H1 (cell line): ENCODE measurements around the gene SV2A.

Source experiments
- CBX8 ChIP-seq: fragments of 300-800, 300-1000 bp; sonication (generic); IDR thresholded peaks from 2 replicates; pipeline ENCODE4 v1.7.1; 2016; ENCODE audit warnings: low read depth, low read length, borderline replicate concordance
- POLR2AphosphoS5 ChIP-seq: IDR thresholded peaks from 2 replicates; pipeline ENCODE4 v1.6.1; 2011; ENCODE audit warnings: low read depth, low read length
- SAP30 ChIP-seq: fragments of 300-600 bp; sonication (generic); IDR thresholded peaks from 2 replicates; pipeline ENCODE4 v1.7.1; 2012; ENCODE audit warnings: low read length, moderate library complexity, mild to moderate bottlenecking, inconsistent platforms; ENCODE audit not compliant: insufficient read depth, insufficient replicate concordance
- SRF ChIP-seq: IDR thresholded peaks from 2 replicates; pipeline ENCODE4 v1.6.1; 2011; ENCODE audit warnings: mild to moderate bottlenecking, low read depth, low read length, moderate library complexity
- TAF1 ChIP-seq: IDR thresholded peaks from 2 replicates; pipeline ENCODE4 v1.6.1; 2011; ENCODE audit warnings: mild to moderate bottlenecking, low read depth, low read length
- TF ChIP-seq, protein P1 (sequence below): IDR thresholded peaks from 2 replicates; pipeline ENCODE4 v1.6.1; 2011; ENCODE audit warnings: low read depth, mild to moderate bottlenecking, low read length; ENCODE audit not compliant: insufficient read depth
- TF ChIP-seq, protein P2 (sequence below), 3 experiments: IDR thresholded peaks; 1 replicate in 2 of 3; 2 replicates in 1 of 3; pipeline versions ENCODE4 v1.5.1 to v1.6.1; 2011; ENCODE audit warnings: low read length in 3 of 3, mild to moderate bottlenecking in 3 of 3, inconsistent platforms in 2 of 3, low read depth in 1 of 3, moderate library complexity in 1 of 3; ENCODE audit not compliant: insufficient read depth in 1 of 3; ENCODE audit errors: control extremely low read depth in 1 of 3

DNA sequence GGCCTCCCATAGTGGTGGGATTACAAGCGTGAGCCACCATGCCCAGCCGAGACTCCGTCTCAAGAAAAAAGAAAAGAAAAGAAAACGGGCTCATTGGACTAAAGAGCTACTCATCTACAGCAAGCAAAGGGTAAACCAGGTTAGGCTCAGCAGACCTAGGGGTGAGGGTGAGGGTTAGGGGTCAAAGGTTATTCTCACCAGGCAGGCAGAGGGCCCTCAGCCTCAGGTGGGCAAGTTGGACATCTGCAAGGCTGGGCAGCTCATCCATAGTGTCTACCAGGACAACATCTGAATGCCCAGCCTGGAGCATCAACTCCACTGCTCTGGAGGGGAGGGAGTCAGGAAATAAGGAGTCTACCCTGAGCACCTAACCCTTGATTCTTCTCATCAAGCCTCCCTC lies 15.6 kb upstream of the SV2A start:
- TF ChIP-seq, protein P1, sequence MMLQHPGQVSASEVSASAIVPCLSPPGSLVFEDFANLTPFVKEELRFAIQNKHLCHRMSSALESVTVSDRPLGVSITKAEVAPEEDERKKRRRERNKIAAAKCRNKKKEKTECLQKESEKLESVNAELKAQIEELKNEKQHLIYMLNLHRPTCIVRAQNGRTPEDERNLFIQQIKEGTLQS = no peak
- TF ChIP-seq, protein P2, sequence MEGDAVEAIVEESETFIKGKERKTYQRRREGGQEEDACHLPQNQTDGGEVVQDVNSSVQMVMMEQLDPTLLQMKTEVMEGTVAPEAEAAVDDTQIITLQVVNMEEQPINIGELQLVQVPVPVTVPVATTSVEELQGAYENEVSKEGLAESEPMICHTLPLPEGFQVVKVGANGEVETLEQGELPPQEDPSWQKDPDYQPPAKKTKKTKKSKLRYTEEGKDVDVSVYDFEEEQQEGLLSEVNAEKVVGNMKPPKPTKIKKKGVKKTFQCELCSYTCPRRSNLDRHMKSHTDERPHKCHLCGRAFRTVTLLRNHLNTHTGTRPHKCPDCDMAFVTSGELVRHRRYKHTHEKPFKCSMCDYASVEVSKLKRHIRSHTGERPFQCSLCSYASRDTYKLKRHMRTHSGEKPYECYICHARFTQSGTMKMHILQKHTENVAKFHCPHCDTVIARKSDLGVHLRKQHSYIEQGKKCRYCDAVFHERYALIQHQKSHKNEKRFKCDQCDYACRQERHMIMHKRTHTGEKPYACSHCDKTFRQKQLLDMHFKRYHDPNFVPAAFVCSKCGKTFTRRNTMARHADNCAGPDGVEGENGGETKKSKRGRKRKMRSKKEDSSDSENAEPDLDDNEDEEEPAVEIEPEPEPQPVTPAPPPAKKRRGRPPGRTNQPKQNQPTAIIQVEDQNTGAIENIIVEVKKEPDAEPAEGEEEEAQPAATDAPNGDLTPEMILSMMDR (IDR thresholded peaks at IDR 0.05; ENCODE audit: control extremely low read depth in 1 of 3, insufficient read depth in 1 of 3, low read depth in 1 of 3, low read length in 3 of 3) = no peak
- TF ChIP-seq TAF1 (no peak), SRF (no peak), POLR2AphosphoS5 (no peak), SAP30 (no peak), CBX8 (no peak)
